ENCODE data around the gene ALK. TPM values are rescaled to one million over a fixed set of nuclear protein-coding genes. Genes with fewer than 3 reads are reported as not detected.

Gene ALK
- total and polyA plus RNA-seq, 2 donors (not counting 1 experiment from before 2014, with no cell fraction given), result not detected

DNA sequence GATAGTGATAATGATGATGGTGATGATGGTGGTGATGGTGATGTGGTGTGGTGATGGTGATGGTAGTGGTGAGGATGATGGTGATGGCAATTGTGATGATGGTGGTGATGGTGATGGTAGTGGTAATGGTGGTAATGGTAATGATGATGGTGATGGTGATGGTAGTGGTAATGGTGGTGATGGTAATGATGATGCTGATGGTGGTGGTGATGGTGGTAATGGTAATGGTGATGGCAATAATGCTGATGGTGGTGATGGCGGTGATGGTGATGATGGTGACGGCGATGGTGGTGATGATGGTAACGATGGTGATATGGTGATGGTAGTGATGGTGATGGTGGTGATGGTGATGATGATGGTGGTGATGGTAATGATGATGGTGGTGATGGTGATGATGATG lies 45.0 kb downstream of the ALK start:
- Mint-ChIP-seq H3K9me3 (ENCODE audit: insufficient read depth) (no peaks in the 10 kb centered on the region), H3K4me1 (no peaks in the 10 kb centered on the region), H3K4me3 (no peak overlapping the region), H3K27me3 (peaks cover 11% of the 10 kb centered on the region), H3K27ac (no peak overlapping the region)
- Histone ChIP-seq H4K20me1 (ENCODE audit: control insufficient read depth, insufficient read depth, low read length, poor library complexity, severe bottlenecking) (no peaks in the 10 kb centered on the region), H3K36me3 (replicated peaks in 1 of 2; ENCODE audit: control extremely low read depth in 1 of 2, control insufficient read depth in 1 of 2, extremely low read depth in 1 of 2, insufficient read depth in 2 of 2, low read length in 1 of 2) (no peaks in the 10 kb centered on the region), H3K9me3 (ENCODE audit: control extremely low read depth in 1 of 3, control insufficient read depth in 2 of 3, insufficient read depth in 1 of 3, low read length in 2 of 3) (no peaks in the 10 kb centered on the region), H3K27me3 (replicated peaks in 1 of 4; ENCODE audit: control extremely low read depth in 1 of 4, control insufficient read depth in 3 of 4, insufficient read depth in 4 of 4, low read length in 3 of 4) (peaks cover 0 to 8% (median 1%) of the 10 kb centered on the region in 4 experiments), H3K9ac (ENCODE audit: low read length) (no peak overlapping the region), H2AFZ (ENCODE audit: insufficient read depth, low read depth, low read length, poor library complexity, severe bottlenecking) (no peak overlapping the region), H3K4me3 (ENCODE audit: control extremely low read depth in 1 of 5, extremely low read depth in 1 of 5, insufficient read depth in 1 of 5, low read depth in 2 of 5, low read length in 4 of 5) (no peak overlapping the region), H3K4me2 (replicated peaks; ENCODE audit: low read depth, low read length, poor library complexity, severe bottlenecking) (no peak overlapping the region), H3K4me1 (ENCODE audit: control insufficient read depth in 2 of 2, insufficient read depth in 2 of 2, low read length in 2 of 2) (no peaks in the 10 kb centered on the region), H3K27ac (ENCODE audit: low read length in 2 of 2) (no peak overlapping the region), H3K79me2 (ENCODE audit: control insufficient read depth, insufficient read depth, low read length) (no peaks in the 10 kb centered on the region)
- TF ChIP-seq, protein P1, sequence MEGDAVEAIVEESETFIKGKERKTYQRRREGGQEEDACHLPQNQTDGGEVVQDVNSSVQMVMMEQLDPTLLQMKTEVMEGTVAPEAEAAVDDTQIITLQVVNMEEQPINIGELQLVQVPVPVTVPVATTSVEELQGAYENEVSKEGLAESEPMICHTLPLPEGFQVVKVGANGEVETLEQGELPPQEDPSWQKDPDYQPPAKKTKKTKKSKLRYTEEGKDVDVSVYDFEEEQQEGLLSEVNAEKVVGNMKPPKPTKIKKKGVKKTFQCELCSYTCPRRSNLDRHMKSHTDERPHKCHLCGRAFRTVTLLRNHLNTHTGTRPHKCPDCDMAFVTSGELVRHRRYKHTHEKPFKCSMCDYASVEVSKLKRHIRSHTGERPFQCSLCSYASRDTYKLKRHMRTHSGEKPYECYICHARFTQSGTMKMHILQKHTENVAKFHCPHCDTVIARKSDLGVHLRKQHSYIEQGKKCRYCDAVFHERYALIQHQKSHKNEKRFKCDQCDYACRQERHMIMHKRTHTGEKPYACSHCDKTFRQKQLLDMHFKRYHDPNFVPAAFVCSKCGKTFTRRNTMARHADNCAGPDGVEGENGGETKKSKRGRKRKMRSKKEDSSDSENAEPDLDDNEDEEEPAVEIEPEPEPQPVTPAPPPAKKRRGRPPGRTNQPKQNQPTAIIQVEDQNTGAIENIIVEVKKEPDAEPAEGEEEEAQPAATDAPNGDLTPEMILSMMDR (IDR thresholded peaks at IDR 0.05), result no peak
- no peak for TF ChIP-seq EZH2 (IDR thresholded peaks at IDR 0.05; ENCODE audit: borderline replicate concordance, insufficient read depth, low read depth, low read length, poor library complexity, severe bottlenecking)
- ChIA-PET POLR2A (no interaction called here), CTCF (no interaction called here)
- DNase-seq (no peak), ATAC-seq (ENCODE audit: low read depth) (no peak)
- intact Hi-C loops (cut with micrococcal nuclease), result no loop called here
- 100% methylated on average over 4 of the region's 4 CpGs for WGBS (ENCODE audit: insufficient coverage)

DNA sequence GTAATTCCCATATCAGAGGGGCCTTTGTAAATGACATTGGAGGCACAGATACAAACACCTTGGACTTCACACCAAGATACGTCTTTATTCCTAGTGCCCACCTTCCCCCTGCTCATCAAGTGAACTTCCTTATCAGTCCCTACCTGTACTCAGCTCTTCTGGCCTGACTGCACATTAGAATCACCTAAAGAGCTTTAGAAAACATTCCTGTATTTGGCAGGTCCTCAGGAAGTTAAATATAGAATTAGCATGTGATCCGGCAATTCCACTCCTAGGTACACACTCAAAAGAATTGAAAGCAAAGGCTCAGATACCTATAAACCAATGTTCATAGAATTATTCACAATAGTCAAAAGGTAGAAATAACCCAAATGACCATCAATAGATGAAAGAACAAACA lies 46.6 kb downstream of the ALK start:
- ChIA-PET POLR2A (no interaction called here), CTCF (no interaction called here)
- no peaks in the 10 kb centered on the region for H3K36me3 ChIP-seq (replicated peaks in 1 of 2; ENCODE audit: control extremely low read depth in 1 of 2, control insufficient read depth in 1 of 2, extremely low read depth in 1 of 2, insufficient read depth in 2 of 2, low read length in 1 of 2)
- H4K20me1 ChIP-seq (ENCODE audit: control insufficient read depth, insufficient read depth, low read length, poor library complexity, severe bottlenecking), result no peaks in the 10 kb centered on the region
- no peaks in the 10 kb centered on the region for H3K79me2 ChIP-seq (ENCODE audit: control insufficient read depth, insufficient read depth, low read length)
- no peaks in the 10 kb centered on the region for H3K4me1 Mint-ChIP-seq
- intact Hi-C loops (cut with micrococcal nuclease), result no loop called here
- peaks cover 8% of the 10 kb centered on the region for H3K27me3 Mint-ChIP-seq
- H3K9me3 ChIP-seq (ENCODE audit: control extremely low read depth in 1 of 3, control insufficient read depth in 2 of 3, insufficient read depth in 1 of 3, low read length in 2 of 3), result no peaks in the 10 kb centered on the region
- peaks cover 0 to 3% (median 1%) of the 10 kb centered on the region in 4 experiments for H3K27me3 ChIP-seq (replicated peaks in 1 of 4; ENCODE audit: control extremely low read depth in 1 of 4, control insufficient read depth in 3 of 4, insufficient read depth in 4 of 4, low read length in 3 of 4)
- H2AFZ ChIP-seq (ENCODE audit: insufficient read depth, low read depth, low read length, poor library complexity, severe bottlenecking), result no peak overlapping the region
- no peak overlapping the region for H3K27ac Mint-ChIP-seq
- H3K27ac ChIP-seq (ENCODE audit: low read length in 2 of 2), result no peak overlapping the region
- H3K9ac ChIP-seq (ENCODE audit: low read length), result no peak overlapping the region
- no peak for TF ChIP-seq EZH2 (IDR thresholded peaks at IDR 0.05; ENCODE audit: borderline replicate concordance, insufficient read depth, low read depth, low read length, poor library complexity, severe bottlenecking)
- WGBS (ENCODE audit: insufficient coverage), result 86% methylated on average over 1 of the region's 2 CpGs
- no peaks in the 10 kb centered on the region for H3K9me3 Mint-ChIP-seq (ENCODE audit: insufficient read depth)
- H3K4me3 Mint-ChIP-seq, result no peak overlapping the region
- no peak for DNase-seq
- no peak for ATAC-seq (ENCODE audit: low read depth)
- no peak overlapping the region for H3K4me3 ChIP-seq (ENCODE audit: control extremely low read depth in 1 of 5, extremely low read depth in 1 of 5, insufficient read depth in 1 of 5, low read depth in 2 of 5, low read length in 4 of 5)
- no peak overlapping the region for H3K4me2 ChIP-seq (replicated peaks; ENCODE audit: low read depth, low read length, poor library complexity, severe bottlenecking)
- H3K4me1 ChIP-seq (ENCODE audit: control insufficient read depth in 2 of 2, insufficient read depth in 2 of 2, low read length in 2 of 2), result no peaks in the 10 kb centered on the region
